ENCODE results near the gene YWHAB. TPM values are rescaled to one million over a fixed set of nuclear protein-coding genes. Genes with fewer than 3 reads are reported as not detected.

Gene YWHAB
- total and polyA plus RNA-seq, 2 donors (not counting 3 experiments of a cell fraction or from before 2014, with no cell fraction given), result 65.9 to 255 TPM

- BruUV-seq (replicated peaks), result no TSS peak
- dilution Hi-C loops (cut with MboI; ENCODE audit: extremely low pct_ligation_motif_present, low sequenced_read_pairs), result no loop called here
- Histone ChIP-seq H3K9me3 (replicated peaks; ENCODE audit: control insufficient read depth, insufficient read depth, low read length) (no peaks in the 10 kb centered on the region), H3K27me3 (ENCODE audit: control insufficient read depth in 2 of 2, insufficient read depth in 2 of 2, low read length in 2 of 2) (no peaks in the 10 kb centered on the region), H3K27ac (ENCODE audit: insufficient read depth, low read depth, low read length) (no peak overlapping the region), H4K20me1 (replicated peaks; ENCODE audit: control insufficient read depth, extremely low read depth, insufficient read depth, low read length) (peaks cover 28% of the 10 kb centered on the region), H3K4me1 (ENCODE audit: control insufficient read depth, extremely low read depth, insufficient read depth, low read length) (peaks cover 12% of the 10 kb centered on the region), H2AFZ (ENCODE audit: low read depth, low read length) (no peak overlapping the region), H3K36me3 (ENCODE audit: control insufficient read depth in 2 of 2, extremely low read depth in 1 of 2, insufficient read depth in 2 of 2, low read length in 2 of 2) (peaks cover 17 to 20% of the 10 kb centered on the region in 2 experiments), H3K9me1 (replicated peaks; ENCODE audit: control insufficient read depth, extremely low read depth, insufficient read depth, low read length) (no peaks in the 10 kb centered on the region), H3K4me2 (ENCODE audit: insufficient read depth, low read length) (peak overlapping the region; percentile 6), H3K9ac (replicated peaks; ENCODE audit: extremely low read depth, insufficient read depth, low read length) (no peak overlapping the region), H3K79me2 (ENCODE audit: control insufficient read depth, insufficient read depth, low read length) (peaks cover 81% of the 10 kb centered on the region), H3K4me3 (replicated peaks in 1 of 3; ENCODE audit: insufficient read depth in 1 of 3, low read depth in 1 of 3, low read length in 3 of 3) (no peak overlapping the region)
- TF ChIP-seq EZH2 (IDR thresholded peaks at IDR 0.05; ENCODE audit: borderline replicate concordance, low read depth, low read length, severe bottlenecking) (no peak), POLR2A (IDR thresholded peaks at IDR 0.05; ENCODE audit: low read depth, low read length) (no peak), MAX (IDR thresholded peaks at IDR 0.05; ENCODE audit: insufficient read depth, insufficient read length) (no peak), MYC (IDR thresholded peaks at IDR 0.05; ENCODE audit: low read depth, low read length) (no peak), GATA2 (IDR thresholded peaks at IDR 0.05; ENCODE audit: insufficient read depth, insufficient read length, low read depth, low read length) (no peak), POLR2AphosphoS5 (IDR thresholded peaks at IDR 0.05; ENCODE audit: insufficient read depth, low read depth, low read length) (no peak)
- intact Hi-C loops (cut with micrococcal nuclease), result loop anchor here (2.0 kb wide), 1 partner anchor 14 kb away; no protein-coding TSS in a partner anchor
- ChIA-PET POLR2A (interaction anchor here (1.1 kb wide), 1 partner anchor 12 kb away, joined by 3 read pairs; no protein-coding TSS in a partner anchor), CTCF (interaction anchor here (1.0 kb wide), 1 partner anchor 15 kb away, joined by 3 read pairs; the partner anchor contains the start of gene YWHAB)
- no peak for FAIRE-seq
- peak; percentile 25 for DNase-seq (ENCODE audit: low read depth, low spot score)
These were observed 14.8 kb downstream of the YWHAB start for GRCh38 chr20:44900231-44900854.

GRCh38 chr20:44901974-44902373, 16.5 kb downstream of the YWHAB start:
- Histone ChIP-seq H3K4me1 (ENCODE audit: control insufficient read depth, extremely low read depth, insufficient read depth, low read length) (peaks cover 12% of the 10 kb centered on the region), H3K36me3 (ENCODE audit: control insufficient read depth in 2 of 2, extremely low read depth in 1 of 2, insufficient read depth in 2 of 2, low read length in 2 of 2) (peaks cover 21 to 31% of the 10 kb centered on the region in 2 experiments), H3K9me1 (replicated peaks; ENCODE audit: control insufficient read depth, extremely low read depth, insufficient read depth, low read length) (no peaks in the 10 kb centered on the region), H2AFZ (ENCODE audit: low read depth, low read length) (no peak overlapping the region), H4K20me1 (replicated peaks; ENCODE audit: control insufficient read depth, extremely low read depth, insufficient read depth, low read length) (peaks cover 18% of the 10 kb centered on the region), H3K4me2 (ENCODE audit: insufficient read depth, low read length) (no peak overlapping the region), H3K9me3 (replicated peaks; ENCODE audit: control insufficient read depth, insufficient read depth, low read length) (no peaks in the 10 kb centered on the region), H3K27me3 (ENCODE audit: control insufficient read depth in 2 of 2, insufficient read depth in 2 of 2, low read length in 2 of 2) (no peaks in the 10 kb centered on the region), H3K79me2 (ENCODE audit: control insufficient read depth, insufficient read depth, low read length) (peaks cover 65% of the 10 kb centered on the region), H3K27ac (ENCODE audit: insufficient read depth, low read depth, low read length) (no peak overlapping the region), H3K9ac (replicated peaks; ENCODE audit: extremely low read depth, insufficient read depth, low read length) (no peak overlapping the region), H3K4me3 (replicated peaks in 1 of 3; ENCODE audit: insufficient read depth in 1 of 3, low read depth in 1 of 3, low read length in 3 of 3) (no peak overlapping the region)
- BruUV-seq (replicated peaks), result no TSS peak
- intact Hi-C loops (cut with micrococcal nuclease), result loop anchor here (2.0 kb wide), 1 partner anchor 15 kb away; no protein-coding TSS in a partner anchor
- DNase-seq (ENCODE audit: low read depth, low spot score) (no peak), FAIRE-seq (peak; percentile 50)
- ChIA-PET POLR2A (no interaction called here), CTCF (interaction anchor here (2.6 kb wide), 1 partner anchor 14 kb away, joined by 10 read pairs; no protein-coding TSS in a partner anchor)
- dilution Hi-C loops (cut with MboI; ENCODE audit: extremely low pct_ligation_motif_present, low sequenced_read_pairs), result no loop called here
- TF ChIP-seq MYC (IDR thresholded peaks at IDR 0.05; ENCODE audit: low read depth, low read length) (no peak), FOS (IDR thresholded peaks at IDR 0.05; ENCODE audit: borderline replicate concordance, insufficient read depth, low read length) (peak; percentile 17)
